Endometrial microvascular endothelial cells (primary cell): Measurements from ENCODE around the gene SLC12A8. TPM values are rescaled to one million over a fixed set of nuclear protein-coding genes. Genes with fewer than 3 reads are reported as not detected.

Source experiments
- in situ Hi-C: cut with HindIII; loops from 2 replicates; pipeline ENCODE4 v1.10.0; 2017; ENCODE audit warnings: low sequenced_read_pairs, low pct_unique_long_range_greater_than_20kb; ENCODE audit errors: inconsistent ontology term
- total RNA-seq: library from RNA; depleted of rRNA; stranded (reverse); fragments of >200 nt; gene quantifications from one replicate; pipeline ENCODE4 v1.2.3, GENCODE V29; 2015; ENCODE audit errors: inconsistent ontology term

The SLC12A8 gene
- total RNA-seq, 1 donor from 2014 or later = 2.4 TPM

GRCh38 chr3:125069452-125069851 lies 143.1 kb downstream of the SLC12A8 start:
- in situ Hi-C loops = no loop called here

- in situ Hi-C loops = no loop called here
These were observed 144.3 kb downstream of the SLC12A8 start for GRCh38 chr3:125068265-125068664.

DNA sequence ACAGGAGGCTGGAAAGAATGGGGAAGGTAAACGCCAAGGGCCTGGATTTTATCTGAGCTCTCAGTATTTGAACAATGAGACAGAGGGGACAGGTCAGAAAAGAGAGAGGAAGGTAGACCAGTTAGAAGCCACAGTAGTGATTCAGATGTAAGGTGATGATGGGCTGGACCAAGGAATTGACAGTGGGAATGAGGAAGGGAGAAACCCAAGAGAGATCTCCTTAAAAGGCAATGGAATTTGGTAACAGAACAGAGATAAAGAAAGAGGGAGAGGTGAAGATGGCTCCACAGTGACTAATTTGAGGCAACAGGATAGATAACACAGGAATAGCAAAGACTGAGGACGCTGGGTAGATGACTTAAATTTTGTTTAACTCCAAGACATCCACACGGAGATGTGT lies 145.3 kb downstream of the SLC12A8 start:
- in situ Hi-C loops = no loop called here

DNA sequence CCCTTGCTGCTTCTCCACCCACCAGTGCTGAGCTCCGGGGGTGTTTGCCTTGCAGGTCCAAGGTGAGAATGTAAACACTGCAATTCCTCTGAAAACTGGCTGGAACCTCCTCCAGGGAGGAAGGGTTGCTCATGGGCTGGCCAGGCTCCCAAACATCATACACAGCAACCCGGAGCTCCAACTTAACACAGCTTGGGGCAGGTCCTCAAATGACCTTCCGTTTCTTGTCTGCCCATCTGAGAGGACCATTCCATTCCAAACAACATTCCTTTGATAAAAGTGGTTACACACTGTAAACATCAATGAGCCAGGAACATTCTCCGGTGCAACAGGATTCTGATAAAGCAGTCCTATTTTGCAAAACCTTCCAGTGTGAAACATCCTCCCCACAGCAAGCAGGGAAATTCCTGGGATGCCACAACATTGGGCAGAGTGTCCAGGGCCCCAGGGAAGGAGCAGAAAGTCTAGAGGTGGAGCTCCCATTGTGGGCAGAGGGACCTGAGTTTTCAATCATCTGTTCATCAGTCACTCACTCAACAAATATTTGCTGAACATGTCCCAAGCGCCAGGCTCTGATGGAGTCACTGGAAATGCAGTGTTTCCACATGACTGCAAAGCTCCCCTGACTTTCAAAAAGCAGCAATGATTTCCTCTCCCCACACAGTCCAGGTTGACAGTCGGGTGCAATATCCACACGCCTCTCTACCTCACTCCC lies 149.5 kb downstream of the SLC12A8 start:
- in situ Hi-C loops = no loop called here

DNA sequence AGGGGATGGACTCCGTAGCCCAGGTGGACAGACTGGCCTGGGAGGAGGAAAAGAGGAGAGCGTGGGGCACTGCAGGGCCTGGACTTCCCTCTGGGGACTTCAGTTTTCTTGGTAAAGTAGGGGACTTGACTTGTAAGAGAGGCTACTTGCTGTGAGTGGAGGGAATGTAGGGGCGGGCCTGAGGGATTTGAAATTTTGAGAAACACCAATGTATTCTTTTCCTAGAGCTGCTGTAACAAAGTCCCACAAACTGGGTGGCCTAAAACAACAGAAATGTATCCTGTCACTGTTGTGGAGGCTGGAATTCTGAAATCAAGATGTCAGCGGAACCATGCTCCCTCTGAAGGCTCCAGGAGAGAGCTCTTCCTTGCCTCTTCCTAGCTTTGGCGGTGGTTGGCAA lies 150.9 kb downstream of the SLC12A8 start:
- in situ Hi-C loops = no loop called here

DNA sequence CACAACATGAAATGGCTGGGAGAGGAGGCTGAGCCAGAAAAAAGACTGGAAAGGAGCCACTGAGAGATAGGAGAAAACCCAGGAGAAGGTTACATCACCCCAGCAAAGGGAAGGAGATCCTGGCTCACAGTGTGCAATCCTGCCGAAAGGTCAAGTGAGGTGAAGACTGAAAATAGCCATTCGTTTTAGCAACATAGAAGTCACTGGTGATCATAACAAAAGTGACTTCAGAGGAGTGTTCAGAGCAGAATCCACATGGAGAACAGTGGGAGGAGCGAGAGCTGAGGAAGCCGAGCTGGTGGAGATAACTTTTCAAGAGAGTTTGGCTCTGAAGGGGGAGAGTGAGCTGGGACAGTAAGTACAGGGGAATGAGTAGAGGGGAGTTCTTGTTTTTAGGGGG lies 151.4 kb downstream of the SLC12A8 start:
- in situ Hi-C loops = no loop called here

- in situ Hi-C loops = no loop called here
These were observed 152.9 kb downstream of the SLC12A8 start for GRCh38 chr3:125059488-125060245.

DNA sequence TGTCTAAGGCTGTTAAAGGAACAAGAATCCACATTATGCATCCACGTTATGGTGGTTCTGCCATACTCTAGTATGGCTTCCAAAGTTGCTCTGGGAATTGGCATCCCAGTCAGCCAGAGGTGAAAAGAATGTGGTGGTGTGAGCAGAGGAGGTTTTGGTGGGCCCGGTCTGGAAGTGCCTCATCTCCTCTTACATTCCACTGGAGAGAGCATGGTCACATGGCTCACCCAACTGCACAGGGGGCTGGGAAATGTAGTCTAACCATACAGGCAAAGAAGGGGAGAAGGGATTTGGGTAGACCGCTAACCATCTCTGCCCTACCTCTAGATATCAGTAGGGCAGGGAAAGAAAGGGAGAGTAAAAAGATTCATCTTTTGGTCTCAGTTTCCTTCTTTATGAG lies 153.6 kb downstream of the SLC12A8 start:
- in situ Hi-C loops = no loop called here

- in situ Hi-C loops = no loop called here
These were observed 154.0 kb downstream of the SLC12A8 start for GRCh38 chr3:125058529-125058928.

DNA sequence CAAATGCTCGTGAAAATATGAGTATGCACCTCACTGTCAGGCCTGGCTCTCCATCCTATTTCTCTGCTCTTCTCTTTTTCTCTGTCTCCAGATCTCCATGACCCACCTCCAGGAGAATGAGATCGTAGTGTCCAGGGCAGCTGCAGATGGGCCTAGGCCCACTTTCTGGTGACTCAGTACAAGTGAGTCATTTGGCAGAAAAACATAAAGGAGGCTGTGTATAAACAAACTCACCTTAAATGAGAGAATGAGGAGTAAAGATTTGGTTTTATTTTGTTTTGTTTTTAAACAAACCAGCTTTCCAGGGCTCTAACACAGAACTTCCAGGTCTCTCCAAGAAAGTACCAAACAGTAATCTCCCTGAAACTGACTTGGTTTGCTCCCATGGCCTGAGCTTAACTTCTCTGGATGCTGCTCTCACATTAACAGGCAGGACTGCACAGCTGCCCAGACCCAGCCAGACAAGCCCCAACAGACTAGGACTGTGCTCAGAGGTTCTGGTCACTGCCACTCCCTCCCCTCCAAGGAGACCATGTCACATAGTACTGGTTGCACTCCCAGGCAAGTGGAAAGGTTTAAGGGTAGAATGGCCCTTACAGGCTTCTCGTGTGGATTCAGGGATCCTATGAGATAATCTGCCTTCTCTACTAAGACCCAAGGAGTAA lies 155.2 kb downstream of the SLC12A8 start:
- in situ Hi-C loops = no loop called here

GRCh38 chr3:125055913-125056745 lies 156.4 kb downstream of the SLC12A8 start, which contains the start of gene HEG1:
Gene HEG1 (minus strand): TSS chr3:125055997. CDS start chr3:125055890, 107 bp downstream.
- in situ Hi-C loops = no loop called here

- in situ Hi-C loops = no loop called here
These were observed 157.1 kb downstream of the SLC12A8 start for GRCh38 chr3:125055331-125055912.

DNA sequence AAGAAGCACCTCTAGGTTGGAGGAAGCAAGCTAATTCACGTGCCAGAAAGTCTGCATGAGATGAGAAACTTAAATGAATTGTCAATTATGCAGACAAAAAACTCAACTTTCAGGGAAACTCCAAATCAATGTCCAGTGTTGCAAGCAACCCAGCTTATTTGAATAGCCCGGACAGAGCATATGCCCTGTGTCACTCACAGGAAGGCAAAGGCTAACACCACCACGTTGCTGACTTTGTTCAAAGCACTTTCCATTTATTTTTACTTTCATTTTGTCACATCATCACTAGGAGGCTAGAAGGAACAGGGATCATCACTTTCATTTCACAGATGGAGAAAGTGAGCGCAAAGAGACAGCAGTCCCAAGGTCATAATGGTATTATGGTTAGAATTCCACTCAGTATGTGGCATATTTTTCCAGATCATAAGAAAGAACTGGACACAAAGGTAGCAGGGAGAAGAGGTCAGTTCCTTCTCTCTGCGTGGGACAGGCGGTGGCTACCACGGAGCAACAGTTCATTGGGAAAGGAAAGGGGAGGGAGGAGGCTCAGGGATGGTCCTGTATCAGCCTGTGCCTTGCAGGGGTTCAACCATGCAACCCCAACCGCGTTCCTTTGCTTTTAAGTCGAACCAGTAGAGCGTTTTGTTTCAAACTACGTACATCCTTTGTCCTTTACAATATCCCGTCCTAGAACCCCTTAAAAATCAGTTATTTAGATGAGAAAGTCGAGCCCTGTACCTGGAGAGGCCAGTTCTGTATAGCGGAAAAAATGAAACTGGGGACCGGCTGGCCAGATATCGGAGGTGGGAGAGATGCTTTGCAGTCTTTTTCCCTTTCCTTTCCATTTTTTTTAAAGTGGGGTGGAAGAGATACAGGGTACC lies 157.9 kb downstream of the SLC12A8 start:
- in situ Hi-C loops = no loop called here

GRCh38 chr3:125054062-125054448 lies 158.5 kb downstream of the SLC12A8 start:
- in situ Hi-C loops = no loop called here

GRCh38 chr3:125053304-125053699 lies 159.2 kb downstream of the SLC12A8 start:
- in situ Hi-C loops = no loop called here

GRCh38 chr3:125052624-125053303 lies 159.8 kb downstream of the SLC12A8 start:
- in situ Hi-C loops = no loop called here
